GM19438 (cell line): ENCODE data around the gene SUPT5H.
"Not testable (repeated sequence)": the region's sequence is repeated elsewhere in the genome, so short reads cannot be mapped to it uniquely, and the experiment has no call there.

Experiments
- ATAC-seq: cut with Tn5 transposase; IDR thresholded peaks from one replicate; pipeline ENCODE4 v1.9.1; 2021; ENCODE audit warnings: low read depth; ENCODE audit not compliant: unreplicated experiment

Gene SUPT5H

DNA sequence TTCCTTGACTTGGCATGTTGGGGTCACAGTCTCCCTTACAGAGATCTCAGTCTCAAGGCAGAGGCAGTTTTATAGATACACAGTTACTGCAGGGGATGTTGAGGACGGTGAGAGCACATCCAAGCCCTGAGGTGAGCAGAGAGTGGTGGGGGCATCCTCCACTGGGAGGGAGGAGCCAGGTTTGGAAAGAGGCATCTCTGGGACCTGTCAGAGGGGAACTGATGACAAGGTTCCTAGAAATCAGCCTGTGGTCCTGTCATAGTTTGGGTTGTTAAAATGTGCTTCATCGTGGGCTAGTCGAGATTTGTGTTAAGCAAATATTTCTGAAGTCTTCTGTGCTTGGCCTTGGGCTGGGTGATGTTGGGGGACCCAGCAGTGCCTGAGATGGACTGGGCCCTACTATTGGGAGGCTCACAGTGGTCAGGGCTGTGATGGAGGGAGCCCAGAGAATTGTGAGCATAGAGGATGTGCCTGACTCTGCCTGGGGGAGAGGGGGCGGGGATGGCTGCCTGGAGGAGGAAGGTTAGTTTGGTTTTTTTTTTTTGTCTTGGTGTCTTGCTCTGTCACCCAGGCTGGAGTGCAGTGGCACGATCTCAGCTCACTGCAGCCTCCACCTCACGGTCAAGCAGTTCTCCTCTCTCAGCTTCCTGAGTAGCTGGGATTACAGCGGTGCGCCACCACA, 3.9 kb downstream of the SUPT5H start:
- no peak for ATAC-seq

- not testable (repeated sequence) for ATAC-seq
These were observed 5.9 kb downstream of the SUPT5H start for GRCh38 chr19:39451257-39451656.

DNA sequence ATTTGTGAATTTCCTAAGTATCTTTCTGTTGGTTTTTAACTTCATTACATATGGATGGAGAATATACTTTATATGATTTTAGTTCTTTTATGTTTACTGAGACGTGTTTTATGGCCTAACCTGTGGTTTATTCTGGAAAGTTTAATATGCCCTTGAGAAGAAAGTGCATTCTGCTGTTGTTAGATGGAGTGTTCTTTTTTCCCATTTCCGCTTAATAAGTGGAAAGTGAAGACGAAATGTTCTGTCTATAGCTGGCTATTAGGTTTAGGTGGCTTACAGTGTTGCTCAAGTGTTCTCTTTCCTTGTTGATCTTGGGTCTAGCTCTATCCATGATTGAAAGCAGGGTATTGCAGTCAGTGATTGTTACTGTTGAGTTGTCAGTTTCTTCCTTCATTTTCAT, 18.0 kb downstream of the SUPT5H start:
- ATAC-seq = no peak

DNA sequence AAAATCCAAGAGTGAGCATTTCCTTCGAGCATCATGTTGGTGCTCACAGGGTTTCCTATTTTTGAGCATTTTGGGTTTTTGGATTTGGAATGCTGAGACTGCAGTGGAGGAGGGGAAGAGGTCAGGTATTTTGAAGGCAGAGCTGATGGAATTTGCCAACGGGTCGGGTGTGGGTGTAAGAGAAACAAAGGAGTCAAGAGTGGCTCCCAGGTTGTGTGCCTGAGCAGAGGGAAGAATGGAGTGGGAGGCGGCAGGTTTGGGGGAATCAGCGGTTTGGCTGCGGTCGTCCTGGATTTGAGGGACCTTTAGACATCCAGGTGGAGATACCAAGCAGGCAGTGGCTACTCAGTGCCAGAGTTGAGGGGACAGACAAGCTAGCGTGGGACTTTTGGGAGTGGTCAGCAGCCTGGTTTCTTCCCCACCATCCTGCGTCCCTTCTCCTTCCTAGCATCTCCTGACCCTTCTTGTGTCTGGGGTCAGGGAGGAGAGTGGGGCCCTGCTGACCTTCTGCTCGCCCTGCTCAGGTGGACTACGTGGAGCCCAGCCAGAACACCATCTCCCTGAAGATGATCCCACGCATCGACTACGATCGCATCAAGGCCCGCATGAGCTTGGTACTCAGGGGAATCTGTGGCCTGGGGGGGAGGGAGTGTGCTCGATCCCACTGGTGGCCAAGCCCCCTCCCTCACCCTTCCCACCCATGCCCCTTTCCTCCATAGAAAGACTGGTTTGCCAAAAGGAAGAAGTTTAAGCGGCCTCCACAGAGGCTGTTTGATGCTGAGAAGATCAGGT, 20.8 kb downstream of the SUPT5H start:
- ATAC-seq = no peak

DNA sequence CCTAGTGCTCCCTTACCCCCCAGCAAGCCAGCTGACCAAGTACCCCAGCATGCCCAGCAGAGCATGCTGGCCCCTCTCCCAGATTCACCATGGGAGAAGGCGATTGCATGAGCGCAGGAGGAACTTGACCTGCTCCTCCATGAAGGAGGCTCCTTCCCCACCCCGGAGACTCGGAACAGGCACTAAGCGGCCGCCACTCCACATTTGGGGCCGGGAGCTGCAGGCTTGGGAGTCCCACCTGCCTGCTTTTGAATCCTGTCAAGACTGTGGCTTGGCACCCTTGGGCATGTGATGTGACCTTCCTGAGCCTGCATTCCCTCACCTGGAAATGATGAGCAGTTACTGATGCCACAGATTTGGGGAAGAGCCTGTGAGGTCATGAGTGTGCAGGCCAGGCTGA, 22.6 kb downstream of the SUPT5H start:
- ATAC-seq = no peak

GRCh38 chr19:39469036-39469435, 23.7 kb downstream of the SUPT5H start:
- no peak for ATAC-seq

- no peak for ATAC-seq
These were observed 24.2 kb downstream of the SUPT5H start for GRCh38 chr19:39469567-39469966.

DNA sequence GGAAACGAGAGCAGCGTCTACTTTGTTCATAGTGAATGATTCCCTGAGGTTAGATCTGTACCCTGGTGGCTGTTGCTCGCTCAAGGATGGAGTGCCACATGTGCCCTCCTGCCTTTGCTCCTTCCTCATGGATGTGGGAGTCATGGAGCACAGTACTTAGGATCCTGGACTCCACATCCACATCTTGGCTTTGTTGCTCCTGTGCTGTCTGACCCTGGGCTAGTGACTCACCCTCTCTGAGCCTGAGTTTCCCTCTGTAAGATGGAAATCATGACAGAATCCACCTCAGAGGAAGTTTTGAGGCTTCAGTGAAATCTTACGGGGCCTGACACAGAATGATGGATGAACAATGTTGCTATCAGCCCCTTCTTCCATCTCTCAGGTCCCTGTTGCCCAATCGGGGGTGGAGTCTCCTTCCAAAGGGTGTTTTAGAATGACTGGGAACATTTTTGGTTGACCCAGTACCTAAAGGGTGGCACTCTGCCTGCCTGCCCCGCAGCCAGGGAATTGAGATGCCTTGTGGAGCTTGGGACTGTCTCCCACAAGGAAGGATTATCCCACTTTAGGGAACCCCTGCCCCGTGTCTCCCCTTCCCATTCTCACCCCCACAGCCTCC, 25.4 kb downstream of the SUPT5H start:
- no peak for ATAC-seq

DNA sequence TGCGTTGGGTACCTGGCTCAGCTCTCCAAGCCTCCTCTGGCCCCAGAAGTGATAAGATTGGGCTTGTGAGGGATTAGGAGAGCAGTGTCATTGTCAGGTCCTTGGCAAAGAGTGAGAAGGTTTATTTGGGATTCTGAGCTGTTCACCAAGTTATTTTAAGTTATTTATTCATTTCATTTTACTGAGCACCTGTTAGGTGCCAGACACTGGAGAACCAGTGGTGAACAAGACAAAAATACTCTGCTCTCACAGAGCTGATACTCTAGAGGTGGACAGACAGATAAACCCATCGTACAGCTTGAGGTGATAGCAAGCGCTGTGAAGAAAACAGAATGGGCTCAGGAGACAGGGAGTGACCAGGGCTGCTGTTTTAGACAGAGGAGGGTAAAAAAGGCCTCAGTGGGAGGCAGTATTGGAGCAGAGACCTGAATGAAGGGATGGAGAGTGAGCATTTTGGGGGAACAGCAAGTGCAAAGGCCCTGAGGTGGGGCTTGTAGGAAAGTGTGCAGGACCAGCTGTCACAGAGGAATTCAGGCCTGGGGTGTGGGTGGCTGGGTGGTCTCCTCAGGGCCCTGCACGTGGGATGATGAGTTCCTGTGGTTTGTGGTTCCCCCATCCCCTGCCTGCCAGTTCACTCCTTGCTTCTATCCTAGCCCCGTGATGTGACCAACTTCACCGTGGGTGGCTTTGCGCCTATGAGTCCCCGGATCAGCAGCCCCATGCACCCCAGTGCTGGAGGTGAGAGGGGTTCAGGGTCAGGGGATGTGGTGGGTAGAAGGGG, 26.6 kb downstream of the SUPT5H start:
- ATAC-seq = no peak

DNA sequence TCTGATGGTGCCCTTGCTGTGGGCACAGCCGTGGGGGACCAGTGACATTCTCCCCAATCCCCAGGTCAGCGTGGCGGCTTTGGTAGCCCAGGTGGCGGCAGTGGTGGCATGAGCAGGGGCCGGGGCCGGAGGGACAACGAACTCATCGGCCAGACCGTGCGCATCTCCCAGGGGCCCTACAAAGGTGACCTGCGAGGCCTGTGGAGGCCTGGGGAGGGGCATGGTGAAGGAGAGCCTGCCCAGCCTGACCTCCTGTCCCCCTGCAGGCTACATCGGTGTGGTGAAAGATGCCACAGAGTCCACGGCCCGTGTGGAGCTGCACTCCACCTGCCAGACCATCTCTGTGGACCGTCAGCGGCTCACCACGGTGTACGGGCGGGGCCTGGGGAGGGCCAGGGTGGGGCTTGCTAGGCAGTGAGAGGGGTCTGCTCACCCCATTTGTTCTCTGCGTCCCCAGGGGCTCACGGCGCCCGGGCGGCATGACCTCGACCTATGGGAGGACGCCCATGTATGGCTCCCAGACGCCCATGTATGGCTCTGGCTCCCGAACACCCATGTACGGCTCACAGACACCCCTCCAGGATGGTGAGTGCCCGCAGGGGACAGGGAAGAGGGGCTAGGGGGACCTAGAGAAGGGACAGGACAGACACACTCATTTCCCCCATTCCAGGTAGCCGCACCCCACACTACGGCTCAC, 27.5 kb downstream of the SUPT5H start:
- ATAC-seq = no peak

- no peak for ATAC-seq
These were observed 28.1 kb downstream of the SUPT5H start for GRCh38 chr19:39473443-39473960.

DNA sequence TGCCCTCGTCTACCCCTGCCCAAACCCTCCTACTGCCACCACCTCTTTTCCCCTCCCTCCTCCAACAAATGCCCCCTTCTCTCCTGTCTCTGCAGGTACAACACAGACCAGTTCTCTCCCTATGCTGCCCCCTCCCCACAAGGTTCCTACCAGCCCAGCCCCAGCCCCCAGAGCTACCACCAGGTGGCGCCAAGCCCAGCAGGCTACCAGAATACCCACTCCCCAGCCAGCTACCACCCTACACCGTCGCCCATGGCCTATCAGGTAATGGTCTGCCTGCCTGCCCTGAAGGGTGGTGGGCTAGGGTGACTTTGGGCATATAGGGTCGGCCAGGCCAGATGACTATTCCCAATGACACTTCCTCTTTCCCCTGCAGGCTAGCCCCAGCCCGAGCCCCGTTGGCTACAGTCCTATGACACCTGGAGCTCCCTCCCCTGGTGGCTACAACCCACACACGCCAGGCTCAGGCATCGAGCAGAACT, 28.8 kb downstream of the SUPT5H start:
- no peak for ATAC-seq

DNA sequence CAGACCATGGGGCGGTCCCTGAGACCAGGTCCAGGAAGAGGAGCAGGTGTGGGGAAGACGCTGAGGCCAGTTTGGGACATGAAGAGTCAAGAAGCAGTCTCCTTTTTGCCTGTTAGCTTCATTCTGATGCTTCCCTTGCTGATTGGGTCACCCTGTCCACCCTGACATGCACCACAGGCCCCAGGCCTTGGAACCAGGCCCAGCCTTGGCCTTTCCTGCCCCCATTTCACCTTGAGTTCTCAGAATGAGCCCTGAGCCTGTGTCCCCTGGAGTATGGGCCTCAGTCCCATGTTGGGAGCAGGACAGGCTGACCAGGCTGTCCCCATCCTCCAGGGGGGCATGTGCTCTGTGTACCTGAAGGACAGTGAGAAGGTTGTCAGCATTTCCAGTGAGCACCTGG, 30.4 kb downstream of the SUPT5H start:
- no peak for ATAC-seq

DNA sequence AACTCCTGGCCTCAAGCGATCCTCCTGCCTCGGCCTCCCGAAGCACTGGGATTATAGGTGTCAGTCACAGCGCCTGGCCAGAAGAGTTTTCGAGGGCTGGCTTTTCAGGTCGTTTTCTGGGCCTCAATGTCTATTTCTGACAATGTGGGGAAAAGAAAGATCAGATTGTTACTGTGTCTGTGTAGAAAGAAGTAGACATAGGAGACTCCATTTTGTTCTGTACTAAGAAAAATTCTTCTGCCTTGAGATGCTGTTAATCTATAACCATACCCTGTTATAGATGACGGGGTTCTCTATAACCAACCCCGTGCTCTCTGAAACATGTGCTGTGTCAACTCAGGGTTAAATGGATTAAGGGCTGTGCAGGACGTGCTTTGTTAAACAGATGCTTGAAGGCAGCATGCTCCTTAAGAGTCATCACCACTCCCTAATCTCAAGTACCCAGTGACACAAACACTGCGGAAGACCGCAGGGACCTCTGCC, 34.0 kb downstream of the SUPT5H start:
- not testable (repeated sequence) for ATAC-seq

- no peak for ATAC-seq
These were observed 34.5 kb downstream of the SUPT5H start for GRCh38 chr19:39479916-39480315.

GRCh38 chr19:39480337-39481228, 35.2 kb downstream of the SUPT5H start, which contains the start of gene TIMM50:
Gene TIMM50, plus strand, starts transcription at chr19:39480838. Its CDS starts 16 bp downstream, at chr19:39480854.
- peak; percentile 83 for ATAC-seq

- ATAC-seq = no peak
These were observed 35.8 kb downstream of the SUPT5H start for GRCh38 chr19:39481229-39481545.

DNA sequence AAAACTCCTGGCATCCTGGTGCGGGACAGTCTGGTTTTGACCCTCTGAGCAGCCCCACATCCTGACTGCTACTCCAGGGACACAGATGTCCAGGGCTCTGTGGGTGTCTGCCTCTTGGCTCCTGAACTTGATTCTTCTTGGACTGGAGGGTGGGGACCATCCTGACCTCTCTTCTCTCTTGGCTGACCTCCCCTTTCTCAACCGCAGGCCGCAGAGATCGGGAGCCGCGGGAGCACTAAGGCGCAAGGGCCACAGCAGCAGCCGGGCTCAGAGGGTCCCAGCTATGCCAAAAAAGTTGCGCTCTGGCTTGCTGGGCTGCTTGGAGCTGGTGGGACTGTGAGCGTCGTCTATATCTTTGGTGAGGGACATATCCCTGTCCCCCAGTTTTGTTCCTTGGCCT, 36.3 kb downstream of the SUPT5H start:
- ATAC-seq = no peak

GRCh38 chr19:39483141-39483540, 37.8 kb downstream of the SUPT5H start:
- ATAC-seq = no peak
